ENCODE measurements around the gene TNFAIP3.

GRCh38 chr6:137859025-137859424 is 8.0 kb upstream of the TNFAIP3 start:
- TF ChIP-seq CTCF (IDR thresholded peaks at IDR 0.05) (no peak), EP300 (IDR thresholded peaks at IDR 0.05) (no peak), POLR2A (IDR thresholded peaks at IDR 0.05) (no peak)
